Stimulated activated CD8-positive, alpha-beta memory T cell treated with anti-CD3 and anti-CD28 coated beads, Interleukin-7, amount 100 ng/mL, for 4 hours (primary cell): ENCODE measurements around the gene ZC3H18.
A peak's percentile ranks its signal among the peaks of the same experiment; 100 is the strongest.

Experiments
- DNase-seq, 2 donors: peaks; one replicate each; pipeline ENCODE4 v3.0.0-alpha.2; 2020; ENCODE audit warnings: low read depth in 2 of 2

Gene ZC3H18

GRCh38 chr16:88623858-88624257 is 53.7 kb downstream of the ZC3H18 start:
- no peak for DNase-seq

- DNase-seq: no peak
These were observed 54.3 kb downstream of the ZC3H18 start for GRCh38 chr16:88624481-88624880.

- DNase-seq: no peak
These were observed 54.9 kb downstream of the ZC3H18 start for GRCh38 chr16:88624977-88625576.

GRCh38 chr16:88626646-88627045 is 56.4 kb downstream of the ZC3H18 start:
- DNase-seq: no peak

- DNase-seq: no peak
These were observed 57.6 kb downstream of the ZC3H18 start for GRCh38 chr16:88627531-88628411.

GRCh38 chr16:88628512-88628974 is 58.3 kb downstream of the ZC3H18 start:
- DNase-seq: no peak

GRCh38 chr16:88629835-88630234 is 59.6 kb downstream of the ZC3H18 start:
- DNase-seq: no peak

- DNase-seq: no peak
These were observed 60.2 kb downstream of the ZC3H18 start for GRCh38 chr16:88630433-88630832.

- DNase-seq: no peak
These were observed 60.7 kb downstream of the ZC3H18 start for GRCh38 chr16:88630941-88631340.

GRCh38 chr16:88631384-88631783 is 61.2 kb downstream of the ZC3H18 start:
- no peak for DNase-seq

- DNase-seq: no peak
These were observed 61.9 kb downstream of the ZC3H18 start for GRCh38 chr16:88631920-88632586.

GRCh38 chr16:88632587-88632930 is 62.4 kb downstream of the ZC3H18 start:
- no peak for DNase-seq

GRCh38 chr16:88633684-88634140 is 63.5 kb downstream of the ZC3H18 start:
- DNase-seq: peak; percentile 48 to 74

GRCh38 chr16:88634141-88634993 is 64.2 kb downstream of the ZC3H18 start:
- peak in 1 of 2 donors; percentile 66 for DNase-seq

GRCh38 chr16:88634994-88635670 is 64.9 kb downstream of the ZC3H18 start:
- no peak for DNase-seq

GRCh38 chr16:88635671-88636319 is 65.6 kb downstream of the ZC3H18 start:
- no peak for DNase-seq

GRCh38 chr16:88636488-88637265 is 66.5 kb downstream of the ZC3H18 start:
- no peak for DNase-seq

GRCh38 chr16:88638323-88639230 is 68.4 kb downstream of the ZC3H18 start, which contains the start of gene IL17C:
Gene IL17C, plus strand, starts transcription at chr16:88638572. Its CDS starts 70 bp downstream, at chr16:88638642.
- no peak for DNase-seq
